NCI-H82 treated with DMSO at 0.1 percent for 48 hours (cell line): Measurements from ENCODE around the gene PLCH1.
A peak's percentile ranks its signal among the peaks of the same experiment; 100 is the strongest.

Experiments
- DNase-seq: peaks from one replicate; lab custom pipeline; 2025; ENCODE audit not compliant: unreplicated experiment; lab: John Stamatoyannopoulos, UW

PLCH1 gene

DNA sequence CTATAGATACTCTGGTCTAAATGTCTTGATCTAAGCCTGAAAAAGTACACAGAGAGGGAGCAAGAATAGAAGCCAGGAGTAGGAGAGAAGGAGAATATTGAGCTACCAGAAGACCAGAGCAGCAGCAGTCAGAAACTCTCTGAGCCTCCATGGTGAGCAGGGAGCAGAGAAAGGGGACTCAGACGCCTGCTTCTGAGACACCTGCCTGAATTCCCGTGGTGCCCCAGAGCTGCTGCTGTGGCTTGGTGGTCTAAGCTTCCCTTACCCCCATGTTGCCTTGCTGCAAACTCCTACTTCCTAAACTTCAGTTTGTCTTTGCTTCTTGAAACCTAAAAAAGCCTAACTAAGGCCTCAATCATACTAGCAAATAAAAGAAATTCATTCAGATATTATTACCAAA lies 356.5 kb downstream of the PLCH1 start:
- DNase-seq: no peak

DNA sequence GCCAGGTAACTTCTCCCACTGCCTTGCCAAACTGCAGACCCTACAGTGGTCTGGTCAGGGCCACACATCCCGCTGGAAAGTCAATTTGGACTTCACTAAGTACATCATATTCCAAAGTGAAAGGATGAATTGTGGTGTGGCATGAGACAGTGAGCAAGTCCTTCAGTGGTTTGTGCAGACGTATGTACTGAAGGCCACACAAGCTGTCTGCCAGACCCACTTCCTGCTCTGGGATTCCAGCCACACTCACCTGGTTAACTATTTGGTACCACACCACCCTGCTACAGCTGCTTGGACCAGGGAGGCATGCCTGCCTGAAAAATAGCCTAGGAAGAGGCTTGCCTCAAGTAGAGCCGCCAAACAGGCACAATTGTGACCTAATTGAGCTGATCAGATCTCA lies 357.3 kb downstream of the PLCH1 start:
- DNase-seq: no peak

DNA sequence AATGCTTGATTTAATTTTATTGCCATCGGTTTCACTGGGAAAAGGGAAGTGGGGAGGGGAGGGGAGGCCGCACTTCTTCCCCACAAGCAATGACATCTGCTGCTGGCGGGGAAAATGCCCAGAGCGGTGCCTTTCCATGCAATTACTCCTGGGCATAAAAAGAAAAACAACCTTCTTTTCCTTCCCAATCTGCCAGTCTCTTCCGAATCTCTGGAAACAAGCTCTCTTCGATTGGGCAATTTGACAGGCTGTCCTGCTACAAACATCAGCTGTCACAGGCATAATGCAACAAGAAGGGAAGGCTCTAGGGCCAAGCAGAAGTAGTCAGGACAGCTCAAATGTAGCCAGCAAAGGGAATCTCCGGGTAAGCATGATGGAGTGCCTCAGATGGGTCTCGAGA lies 358.0 kb downstream of the PLCH1 start:
- no peak for DNase-seq

DNA sequence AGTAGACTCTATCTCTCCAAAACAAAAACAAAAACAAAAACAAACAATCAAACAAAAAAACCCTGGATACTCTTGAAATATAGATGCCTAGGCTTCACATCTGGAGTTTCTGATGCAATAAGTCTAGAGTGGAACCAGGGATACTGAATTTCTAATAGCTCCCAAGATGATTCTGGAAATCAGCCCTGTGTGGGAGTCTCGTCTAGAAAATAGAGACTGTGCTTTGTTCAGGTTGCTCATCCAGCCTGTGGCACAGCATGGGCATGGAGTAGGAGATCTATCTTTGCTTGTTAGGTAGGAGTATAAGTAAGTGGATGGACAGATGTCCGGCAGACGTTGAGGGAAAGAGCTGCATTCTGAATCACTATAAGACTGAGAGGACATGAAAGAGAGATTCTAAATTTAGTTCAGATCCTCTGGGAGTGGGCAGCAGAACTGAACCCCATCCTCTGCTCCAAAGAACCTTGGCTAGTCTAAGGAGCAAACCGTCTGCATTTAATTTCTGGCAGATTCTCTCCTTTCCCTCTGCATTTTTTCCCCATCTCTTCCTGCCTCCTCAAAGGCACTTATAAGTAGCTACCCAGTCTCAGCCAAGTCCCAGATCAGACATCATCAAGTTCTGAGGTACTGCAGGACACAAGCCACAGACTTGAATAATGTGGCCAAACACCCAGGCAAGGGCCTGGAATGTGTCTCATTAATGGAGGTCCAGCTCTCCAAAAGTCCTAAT lies 358.8 kb downstream of the PLCH1 start:
- DNase-seq: no peak

DNA sequence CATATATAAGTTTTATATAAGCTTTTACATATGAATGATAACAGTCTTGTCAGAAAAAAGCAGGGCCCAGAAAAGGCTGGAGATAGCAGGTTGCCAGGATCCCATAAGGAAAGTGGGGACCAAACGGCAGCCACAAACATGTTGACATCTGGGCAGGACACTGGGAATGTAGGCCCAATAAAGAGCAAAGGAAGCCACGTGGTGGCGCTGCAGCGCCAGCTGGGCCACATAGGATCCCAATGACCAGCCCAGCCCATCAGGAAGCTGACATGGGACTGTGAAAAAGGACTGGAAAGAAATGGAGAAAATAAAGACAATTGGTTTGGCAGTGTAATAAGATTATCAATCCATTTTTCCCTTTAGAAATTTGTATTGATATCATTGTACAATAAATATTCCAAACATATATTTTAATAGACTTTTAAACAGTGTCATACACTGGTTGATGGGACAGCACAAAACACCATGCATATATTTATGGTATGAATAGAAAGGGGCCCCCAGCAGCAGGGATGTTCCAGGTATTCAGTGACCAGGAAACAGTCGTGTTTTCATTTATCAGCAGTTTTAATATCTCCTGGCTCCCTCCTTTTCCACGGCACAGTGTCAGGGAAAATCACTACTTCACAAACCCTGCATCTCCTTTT lies 362.4 kb downstream of the PLCH1 start:
- DNase-seq: peak; percentile 58

DNA sequence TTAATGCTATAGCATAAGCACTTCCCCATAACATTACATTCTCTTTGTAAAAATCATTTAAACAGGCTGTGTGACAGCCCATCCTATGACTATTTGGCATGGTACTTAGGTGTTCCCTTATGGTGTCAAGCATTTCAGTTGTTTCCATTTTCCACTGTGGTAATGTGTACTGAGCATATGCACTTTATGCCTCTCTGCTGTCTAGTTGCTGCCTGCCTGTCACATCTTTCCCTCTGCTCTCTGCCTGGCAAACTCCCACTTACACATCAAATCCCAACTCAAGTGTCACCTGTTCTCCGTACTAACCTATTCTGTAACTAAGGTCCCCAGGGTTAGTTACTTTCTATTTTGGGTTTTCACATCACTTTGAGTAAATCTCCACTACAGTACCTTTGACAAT lies 367.0 kb downstream of the PLCH1 start:
- no peak for DNase-seq

DNA sequence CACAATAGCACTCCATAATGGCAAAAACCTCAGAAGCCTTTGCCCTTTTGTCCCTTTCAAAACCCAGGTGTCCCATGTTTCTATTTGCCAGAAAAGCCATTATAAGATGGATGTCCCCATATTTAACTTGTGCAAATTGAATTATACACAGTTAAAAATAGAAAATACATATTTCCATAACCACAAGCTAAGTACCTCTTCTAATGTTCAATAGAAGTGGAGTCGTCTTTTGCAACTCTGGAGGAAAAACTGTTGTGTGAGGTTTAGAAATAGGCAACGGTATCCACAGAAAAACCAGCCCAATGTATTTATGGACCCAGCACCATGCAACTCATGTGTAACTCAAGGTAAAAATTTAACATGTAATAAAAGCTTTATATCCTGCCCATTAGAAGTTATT lies 367.8 kb downstream of the PLCH1 start:
- no peak for DNase-seq

DNA sequence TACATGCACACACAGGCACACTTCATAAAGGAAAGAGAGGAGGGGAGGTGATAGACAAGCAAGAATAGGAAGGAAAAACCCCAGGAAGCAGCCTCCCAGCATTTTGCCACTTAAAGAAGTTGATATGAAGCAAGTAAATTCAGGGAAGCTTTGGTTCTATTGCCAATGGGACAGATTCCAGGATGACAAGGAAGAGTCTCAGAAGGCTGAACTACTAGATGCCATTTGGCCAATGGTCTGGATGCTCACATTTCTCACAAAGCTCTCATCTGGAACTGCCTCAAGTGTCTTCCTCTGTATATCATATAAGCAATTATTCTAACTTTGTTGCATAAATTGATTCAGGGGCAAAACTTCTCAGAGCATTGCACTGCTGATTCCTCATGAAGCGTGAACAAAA lies 372.6 kb downstream of the PLCH1 start:
- DNase-seq: no peak

DNA sequence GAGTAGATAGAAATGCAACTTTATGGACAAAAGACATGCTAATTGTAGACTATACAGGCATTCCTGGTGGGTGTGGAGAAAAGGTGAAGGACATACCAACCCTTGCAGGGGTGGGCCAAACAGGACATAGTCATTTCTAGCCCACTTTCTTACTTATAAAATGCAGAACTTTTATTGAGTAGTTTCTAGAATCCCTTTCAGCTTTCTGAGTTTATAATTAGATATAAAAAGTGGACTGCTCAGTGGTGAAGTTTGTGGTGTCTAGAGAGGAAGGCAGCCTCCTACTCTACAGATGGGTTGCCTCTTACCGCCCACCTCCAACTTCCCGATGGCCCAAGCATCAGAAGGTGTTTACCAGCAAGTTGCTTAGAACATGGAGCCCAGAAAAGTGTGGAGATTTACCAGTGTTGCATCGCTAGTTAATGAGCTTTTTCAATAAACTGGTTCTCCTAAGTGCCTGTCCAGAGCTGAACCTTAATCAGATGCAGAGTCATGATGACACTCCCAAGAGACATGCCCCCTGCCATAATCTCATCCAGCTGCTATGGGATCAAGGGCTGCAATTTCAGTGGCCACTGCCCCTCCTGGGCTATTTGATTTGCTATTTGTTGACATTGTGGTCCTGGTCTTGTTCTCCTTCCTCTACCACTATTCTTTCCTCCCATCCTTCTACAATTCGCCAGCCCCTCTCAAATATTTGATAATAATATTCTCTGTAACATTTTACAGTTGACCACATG lies 373.9 kb downstream of the PLCH1 start:
- DNase-seq: peak; percentile 4

DNA sequence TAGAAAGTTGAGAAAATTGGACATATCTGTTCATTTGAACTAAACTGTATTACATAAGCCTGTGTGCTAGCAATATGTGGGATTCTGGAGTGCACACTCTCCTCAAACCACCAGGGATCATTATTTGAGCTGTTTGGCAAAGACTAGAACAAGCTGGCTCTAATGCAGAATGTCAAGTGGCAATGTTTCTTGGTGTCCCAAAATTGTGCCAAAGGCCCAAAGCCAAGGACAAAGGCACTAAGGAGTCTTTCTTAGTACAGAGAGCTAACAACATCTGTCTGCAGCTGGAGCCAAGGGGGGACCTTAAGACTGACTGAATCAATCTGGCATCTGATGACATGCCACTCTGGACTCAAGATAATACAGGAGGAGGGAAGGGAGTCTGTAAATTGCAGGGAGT lies 374.7 kb downstream of the PLCH1 start:
- no peak for DNase-seq

DNA sequence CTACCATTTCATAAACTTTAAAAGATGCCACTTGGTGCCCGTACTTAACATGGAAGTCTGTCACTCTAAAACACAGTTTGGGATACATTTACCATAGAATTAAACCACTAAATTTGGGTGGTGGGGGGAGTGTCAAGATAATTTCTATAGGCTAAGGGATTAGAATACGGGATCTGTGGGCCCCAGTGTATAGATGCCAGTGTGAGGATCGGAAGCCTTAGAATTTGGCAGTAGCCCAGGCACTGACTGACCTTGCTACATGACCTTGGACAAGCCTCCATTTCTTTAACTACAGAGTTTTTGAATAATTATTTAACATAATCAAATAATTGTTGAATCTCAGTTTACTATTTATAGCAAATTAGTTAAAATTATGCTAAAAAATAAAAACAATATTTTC lies 375.1 kb downstream of the PLCH1 start:
- DNase-seq: no peak

DNA sequence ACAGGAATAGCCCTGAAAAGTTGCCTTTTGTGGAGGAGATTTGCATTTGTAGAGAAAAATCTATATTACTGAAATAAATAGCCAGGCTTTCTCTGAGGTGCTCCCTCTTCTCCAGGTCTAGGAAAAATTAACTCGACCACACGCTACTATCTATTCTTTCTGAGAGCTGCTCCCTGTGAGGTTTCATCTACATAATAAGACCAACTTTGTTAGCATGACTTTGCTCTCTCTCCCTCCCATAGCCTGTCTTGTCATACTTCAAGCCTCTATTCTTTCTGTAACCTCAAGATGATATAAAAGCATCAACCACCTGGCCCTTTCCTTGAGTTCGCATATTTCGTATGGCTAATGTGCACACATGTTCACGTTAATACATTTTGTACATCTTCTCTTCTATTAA lies 375.6 kb downstream of the PLCH1 start:
- no peak for DNase-seq

DNA sequence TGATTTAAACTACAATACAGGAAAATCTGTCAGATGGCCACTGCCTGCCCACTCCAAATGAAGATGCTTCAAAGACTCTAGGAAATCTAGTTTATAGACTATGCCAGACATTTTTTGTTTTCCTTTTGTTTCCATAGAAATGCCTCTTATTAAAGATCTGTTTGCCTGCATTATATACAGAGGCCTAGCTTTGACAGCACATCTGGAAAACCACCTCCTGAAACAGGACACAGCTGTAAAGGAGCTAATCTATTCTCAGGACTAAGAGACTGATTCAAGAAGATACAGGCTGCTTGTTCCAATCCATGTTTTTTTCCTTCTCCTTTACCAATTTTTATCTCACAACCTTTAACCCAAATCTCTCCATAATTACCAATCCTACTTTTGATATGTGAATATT lies 376.1 kb downstream of the PLCH1 start:
- no peak for DNase-seq

DNA sequence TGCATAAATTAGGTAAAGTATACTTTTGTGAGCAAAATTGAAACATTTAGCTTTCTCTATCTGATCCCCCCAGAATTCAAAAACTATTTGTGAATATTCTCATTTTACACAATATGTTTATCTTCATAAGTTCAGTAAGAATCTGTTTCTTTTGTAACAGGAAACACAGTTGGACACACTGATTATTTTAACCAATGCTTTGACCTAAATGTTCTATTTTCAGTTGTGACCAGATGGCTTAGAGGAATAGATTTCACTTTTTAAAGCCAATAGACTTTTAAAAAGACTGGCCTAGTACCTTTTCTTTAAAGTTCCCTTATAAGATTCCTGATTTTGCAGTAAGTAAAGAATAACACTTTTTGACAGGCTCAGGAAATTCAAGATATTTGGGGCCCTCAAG lies 377.4 kb downstream of the PLCH1 start:
- DNase-seq: no peak

DNA sequence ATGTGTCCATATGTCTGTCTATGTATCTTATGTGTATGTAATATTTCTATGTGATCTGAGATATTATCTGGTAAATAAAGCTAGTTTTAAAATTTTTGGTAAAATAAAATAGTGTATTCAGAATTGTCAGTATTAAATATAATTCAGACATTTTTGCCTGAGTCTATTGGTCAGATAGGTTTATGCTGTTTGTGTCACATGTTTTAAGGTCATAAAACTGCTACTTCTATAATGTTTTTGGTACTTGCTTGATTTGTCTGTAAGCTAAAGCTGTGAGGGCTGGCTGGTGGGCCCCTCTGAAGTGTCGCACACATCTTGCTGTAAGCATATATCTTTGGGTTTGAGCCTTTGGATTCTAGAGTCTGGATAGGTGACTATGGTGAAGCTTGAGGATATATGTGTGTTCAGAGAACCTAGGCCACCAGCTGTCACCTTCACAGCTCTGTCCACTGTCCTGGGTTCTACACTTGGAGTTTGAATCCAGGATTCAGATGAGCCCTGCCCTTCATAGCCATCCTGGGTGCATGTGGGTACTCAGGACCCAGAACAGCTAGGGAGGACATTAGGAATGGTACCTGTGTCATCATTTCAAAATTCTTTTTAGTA lies 379.6 kb downstream of the PLCH1 start:
- DNase-seq: no peak

DNA sequence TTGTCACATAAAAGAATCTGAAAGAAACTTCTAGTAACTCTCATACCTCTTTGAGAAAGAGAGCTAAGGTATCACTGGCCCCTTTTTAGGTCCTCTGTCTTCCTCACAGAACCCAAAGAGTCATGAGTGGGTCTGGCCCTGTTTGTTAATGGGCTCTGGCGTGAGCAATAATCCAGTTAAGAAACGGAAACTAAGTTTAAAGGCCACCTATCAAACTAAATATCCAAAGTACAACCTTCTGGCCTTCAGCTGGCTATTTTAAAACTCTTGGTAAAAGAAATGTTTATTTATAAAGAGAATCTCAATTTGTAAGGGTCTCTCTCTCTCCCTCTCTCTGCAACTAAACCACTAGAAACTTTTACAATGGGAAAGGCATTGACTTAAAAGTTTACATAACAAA lies 380.4 kb downstream of the PLCH1 start:
- no peak for DNase-seq

DNA sequence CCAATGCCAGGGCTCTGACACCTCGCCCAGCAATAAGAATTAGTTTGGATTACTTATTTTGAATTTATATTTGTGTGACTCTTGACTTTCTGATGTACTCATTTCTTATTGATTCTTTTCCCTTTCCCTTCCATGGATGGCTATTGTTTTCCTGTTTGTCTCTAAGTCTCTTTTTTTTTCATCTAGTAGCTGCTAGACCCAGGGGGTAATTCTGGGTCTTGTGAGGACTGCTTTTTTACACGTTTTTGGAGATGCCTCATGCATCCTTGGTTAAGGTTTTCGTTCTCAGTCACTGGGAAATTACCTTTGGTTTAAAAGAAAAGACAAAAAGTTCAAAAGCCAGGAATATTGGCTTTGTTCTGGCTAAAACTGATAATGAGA lies 381.2 kb downstream of the PLCH1 start:
- DNase-seq: no peak

DNA sequence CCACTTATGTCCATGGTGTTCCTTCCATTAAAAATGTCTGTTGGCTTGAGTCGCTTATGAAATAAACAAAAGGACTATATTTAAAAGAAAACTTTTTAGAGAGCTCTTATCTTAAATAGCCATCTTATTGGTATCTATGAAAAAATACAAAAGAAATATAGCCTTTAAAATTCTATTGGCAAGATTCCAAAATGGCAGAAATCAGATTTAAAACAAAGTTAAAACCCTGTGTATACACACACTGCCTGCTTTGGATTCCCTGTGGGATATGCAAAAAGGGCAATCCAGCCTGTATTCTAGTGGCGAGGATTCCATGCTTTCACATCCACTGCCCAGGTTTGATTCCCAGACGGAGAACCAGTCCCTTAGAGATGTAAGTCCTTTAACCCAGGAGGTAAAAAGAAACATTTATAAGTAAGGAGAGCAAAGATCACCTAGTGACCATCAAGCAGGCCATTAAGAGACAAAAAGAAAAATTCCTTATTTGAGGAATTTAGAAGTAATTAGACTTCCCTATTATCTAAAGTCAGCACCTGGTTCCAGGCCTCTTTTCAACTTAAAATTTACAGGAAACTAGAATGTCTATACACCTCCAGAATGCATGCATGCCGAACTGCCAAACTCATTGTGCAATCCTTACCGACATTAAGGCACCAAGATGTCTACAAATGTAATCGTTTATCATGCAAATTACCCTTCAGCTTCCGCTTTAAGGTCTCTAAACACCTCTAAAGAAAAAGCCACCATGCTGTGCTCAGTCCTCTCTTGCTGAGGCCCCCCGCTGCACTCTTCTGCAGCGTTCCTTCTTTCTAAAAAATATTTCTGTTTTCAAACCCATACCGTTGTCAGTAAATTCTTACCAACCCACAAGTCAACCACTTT lies 381.8 kb downstream of the PLCH1 start:
- DNase-seq: no peak

DNA sequence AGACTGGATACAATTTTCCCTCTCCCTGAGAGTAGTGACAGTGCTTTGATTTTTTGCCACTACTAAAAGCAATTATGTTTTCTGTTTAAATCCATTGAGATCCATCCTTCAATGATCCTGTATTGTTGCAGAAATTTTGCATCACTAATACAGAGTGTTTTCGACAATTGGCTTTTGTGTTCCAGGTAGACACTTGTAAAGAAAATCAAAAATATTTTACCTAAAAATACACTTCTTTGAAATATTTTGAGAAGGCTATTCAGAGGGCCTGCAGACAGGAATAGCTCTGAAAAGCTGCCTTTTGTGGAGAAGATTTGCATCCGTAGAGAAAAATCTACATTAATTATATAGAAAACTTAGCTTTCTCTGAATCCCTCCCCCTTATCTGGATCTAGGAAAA lies 384.6 kb downstream of the PLCH1 start:
- DNase-seq: no peak

DNA sequence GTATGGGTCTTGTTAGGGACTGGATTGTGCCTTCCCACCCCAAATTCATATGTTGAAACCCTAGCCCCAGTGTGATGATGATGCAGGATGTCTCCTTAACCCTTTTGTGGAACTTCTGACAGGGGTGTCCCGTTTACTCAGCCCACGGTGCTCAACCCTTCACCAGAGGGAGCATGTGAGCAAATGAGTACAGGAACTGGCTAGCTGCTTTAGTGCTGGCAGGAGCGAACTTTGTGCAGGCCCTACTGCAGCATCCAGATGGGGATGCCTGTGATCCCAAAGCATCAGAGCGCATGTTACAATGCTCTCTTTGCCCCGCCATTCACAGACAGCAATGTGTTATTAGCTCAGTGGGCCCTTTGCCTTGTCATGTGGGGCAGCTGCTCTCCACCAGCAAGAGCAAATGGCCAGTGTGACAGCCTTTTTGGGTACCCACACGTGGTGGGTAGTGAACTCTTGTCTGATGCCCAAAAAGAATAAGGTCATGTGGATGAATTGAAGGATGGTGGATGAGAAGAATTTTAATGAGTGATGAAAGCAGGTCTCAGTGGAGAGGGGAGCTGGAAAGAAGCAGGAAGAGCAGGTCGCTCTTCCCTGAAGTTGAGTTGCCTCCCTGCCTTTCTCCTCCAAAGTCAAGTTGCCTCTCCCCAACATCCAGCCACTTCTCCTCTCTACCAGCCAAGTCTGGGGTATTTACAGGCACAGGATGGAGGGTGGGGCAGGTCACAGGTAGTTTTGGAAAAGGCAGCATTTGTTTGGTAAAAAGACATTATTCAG lies 388.1 kb downstream of the PLCH1 start:
- DNase-seq: no peak
